HT1080 (cell line): ENCODE results near the gene SH3TC1. TPM values are rescaled to one million over a fixed set of nuclear protein-coding genes. Genes with fewer than 3 reads are reported as not detected.

ENCODE experiments used
- DNase-seq: peaks from one replicate; pipeline ENCODE4 v3.0.0-alpha.2; 2015; ENCODE audit warnings: low read depth
- total RNA-seq: library from RNA; depleted of rRNA; stranded (reverse); fragments of >200 nt; shearing (Covaris generic); gene quantifications from 2 replicates; pipeline ENCODE4 v1.2.3, GENCODE V29; 2014

Gene SH3TC1
- total RNA-seq, 1 experiment from 2014 or later = 3.6 TPM

DNA sequence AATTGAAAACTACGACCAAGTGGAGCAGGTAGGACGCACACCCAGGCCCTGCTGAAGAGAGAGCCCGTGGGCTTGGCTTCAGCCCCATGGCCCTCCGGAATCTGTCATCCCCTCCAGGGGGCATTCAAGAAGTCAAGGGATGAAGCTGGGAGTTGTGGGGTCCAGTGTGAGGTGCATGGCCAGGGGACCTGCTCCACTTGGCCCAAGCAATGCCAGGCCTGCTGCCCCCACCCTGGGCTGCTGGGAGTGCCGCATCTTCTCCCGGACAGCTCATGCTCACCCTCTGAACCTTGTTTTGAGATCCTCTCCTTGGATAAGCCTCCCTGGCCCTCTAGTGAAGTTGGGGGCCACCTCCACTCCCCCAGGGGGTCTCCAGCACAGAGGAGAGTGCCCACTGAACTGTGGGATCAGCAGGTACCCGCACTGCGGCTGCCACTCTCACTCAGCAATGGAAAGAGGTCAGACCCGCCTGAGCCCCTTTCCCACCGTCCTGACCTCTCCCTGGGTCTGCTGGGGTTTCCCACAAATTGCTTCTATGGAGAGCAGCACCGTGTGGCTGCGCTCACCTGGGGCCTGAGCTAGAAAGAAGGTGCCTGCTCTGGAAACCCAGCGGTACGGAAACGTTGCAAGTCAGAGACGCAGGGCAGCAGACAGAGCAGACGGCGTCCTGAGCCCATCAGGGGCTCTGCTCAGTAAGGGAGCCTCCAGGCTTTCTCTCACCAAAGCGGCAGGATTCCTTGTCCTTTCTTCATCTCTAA is 35.5 kb upstream of the SH3TC1 start:
- no peak for DNase-seq

DNA sequence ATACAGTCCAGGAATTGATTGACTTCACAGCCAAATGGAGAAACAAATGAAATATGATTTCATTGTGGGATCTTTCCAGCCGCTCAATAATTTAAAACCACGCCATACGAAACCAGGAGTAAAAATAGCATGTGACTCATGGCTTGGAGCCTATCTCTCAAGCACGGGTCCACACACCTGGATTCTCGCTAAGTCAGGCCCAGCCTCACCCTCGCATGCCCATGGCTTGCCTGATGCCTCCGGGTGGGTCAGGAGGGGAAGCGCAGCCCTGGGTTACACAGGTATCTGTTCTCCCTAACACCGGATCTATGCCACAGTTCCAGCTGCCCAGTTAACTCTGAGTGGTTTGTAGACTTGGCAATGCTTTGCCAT is 34.9 kb upstream of the SH3TC1 start:
- DNase-seq = no peak

DNA sequence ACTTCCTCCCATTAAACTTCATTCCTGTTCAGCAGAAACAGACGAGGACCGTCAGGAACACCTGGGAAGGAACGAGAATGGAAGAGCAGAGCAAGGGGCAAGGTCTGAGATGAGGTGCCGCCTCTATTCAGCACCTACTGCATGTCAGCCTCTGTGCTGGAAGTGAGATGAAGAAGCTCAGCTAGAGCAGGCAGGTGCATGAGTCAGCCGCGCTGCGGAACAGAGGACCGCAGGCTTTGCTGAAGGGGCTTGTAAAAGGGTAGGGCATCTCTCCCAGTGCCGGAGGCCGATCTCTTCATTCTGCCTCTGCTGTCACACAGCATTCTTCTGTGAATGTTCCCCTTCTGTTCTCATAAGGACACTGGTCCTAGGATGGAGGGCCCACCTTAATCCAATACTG is 34.4 kb upstream of the SH3TC1 start:
- no peak for DNase-seq

DNA sequence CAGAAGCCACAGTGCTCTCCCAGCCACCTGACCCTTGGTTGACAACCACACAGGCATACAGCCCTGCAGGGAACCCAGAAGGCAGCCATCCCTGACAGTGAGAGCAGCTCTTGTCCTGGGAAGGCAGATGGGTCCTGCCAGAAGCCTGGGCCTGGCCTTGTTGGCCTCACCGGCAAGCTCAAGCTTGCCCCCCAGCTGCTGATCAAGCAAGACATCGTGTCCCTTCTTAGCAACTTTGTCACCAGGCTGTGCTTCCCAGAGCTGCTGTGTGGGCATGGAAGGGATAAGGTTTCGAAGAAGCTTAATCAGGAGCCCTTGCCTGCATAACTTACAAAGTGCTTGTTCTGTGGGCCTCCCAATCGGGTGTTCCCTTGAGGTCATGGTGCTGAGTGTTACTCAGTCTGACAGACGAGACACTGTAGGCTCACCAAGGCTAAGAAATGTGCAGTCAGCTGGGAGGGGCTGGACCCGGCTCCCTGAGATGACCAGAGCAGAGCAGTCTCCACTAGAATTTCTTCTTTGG is 33.7 kb upstream of the SH3TC1 start:
- no peak for DNase-seq

DNA sequence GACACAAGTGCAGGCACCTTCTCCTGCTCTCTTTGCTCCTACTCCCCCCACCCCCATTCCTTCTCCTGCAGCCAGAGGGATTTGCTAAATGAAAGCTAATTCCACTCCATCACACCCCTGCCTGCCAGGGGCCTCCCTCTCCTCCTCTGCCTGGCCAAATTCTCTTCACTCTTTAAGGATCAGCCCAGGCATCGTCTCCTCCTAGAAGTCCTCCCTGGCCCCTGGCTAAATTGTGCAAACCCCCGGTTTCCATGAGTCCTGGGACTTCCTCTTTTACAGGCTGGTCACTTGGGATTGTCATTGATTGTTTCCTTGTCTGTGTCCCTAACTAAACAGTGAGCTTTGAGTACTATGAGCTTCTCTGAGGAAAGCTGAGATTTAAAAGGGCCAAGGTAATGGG is 31.8 kb upstream of the SH3TC1 start:
- no peak for DNase-seq

DNA sequence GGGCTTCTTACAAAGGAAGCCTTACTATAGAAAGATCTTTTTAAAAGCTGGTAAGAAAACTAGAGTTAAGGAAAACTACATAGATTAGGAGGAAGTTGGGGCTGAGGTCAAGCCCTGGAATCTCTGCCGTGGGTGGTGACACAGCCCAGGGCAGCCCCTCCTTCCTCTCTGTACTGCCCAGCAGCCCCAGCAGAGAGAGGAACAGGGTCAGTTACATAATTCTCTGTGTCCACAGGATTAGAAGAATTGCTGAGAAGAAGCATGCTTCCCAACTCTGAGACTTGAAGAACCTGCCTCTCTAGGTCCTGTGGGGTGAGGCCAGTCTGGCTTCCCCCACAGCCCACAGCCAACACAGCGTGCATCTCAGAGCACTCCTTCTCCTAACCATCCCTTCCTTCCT is 31.3 kb upstream of the SH3TC1 start:
- DNase-seq = no peak

DNA sequence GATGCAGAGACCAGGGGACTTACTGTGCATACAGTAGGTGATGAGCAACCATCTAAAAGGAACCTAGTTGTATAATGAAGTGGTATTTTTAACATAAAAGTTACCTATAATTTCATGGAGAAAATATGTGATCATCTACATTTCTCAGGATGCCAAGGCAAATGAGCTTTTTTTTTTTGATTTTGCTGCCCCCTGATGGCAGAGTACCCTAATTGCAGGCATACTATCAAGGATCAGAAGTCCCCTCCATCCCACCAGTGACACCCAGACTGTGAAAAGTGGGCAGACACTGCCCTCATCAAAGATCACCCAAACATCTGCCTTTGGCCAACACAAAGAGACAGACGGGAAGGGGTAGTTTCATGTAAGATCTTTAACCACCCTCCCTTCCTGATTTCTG is 30.9 kb upstream of the SH3TC1 start:
- DNase-seq = no peak

DNA sequence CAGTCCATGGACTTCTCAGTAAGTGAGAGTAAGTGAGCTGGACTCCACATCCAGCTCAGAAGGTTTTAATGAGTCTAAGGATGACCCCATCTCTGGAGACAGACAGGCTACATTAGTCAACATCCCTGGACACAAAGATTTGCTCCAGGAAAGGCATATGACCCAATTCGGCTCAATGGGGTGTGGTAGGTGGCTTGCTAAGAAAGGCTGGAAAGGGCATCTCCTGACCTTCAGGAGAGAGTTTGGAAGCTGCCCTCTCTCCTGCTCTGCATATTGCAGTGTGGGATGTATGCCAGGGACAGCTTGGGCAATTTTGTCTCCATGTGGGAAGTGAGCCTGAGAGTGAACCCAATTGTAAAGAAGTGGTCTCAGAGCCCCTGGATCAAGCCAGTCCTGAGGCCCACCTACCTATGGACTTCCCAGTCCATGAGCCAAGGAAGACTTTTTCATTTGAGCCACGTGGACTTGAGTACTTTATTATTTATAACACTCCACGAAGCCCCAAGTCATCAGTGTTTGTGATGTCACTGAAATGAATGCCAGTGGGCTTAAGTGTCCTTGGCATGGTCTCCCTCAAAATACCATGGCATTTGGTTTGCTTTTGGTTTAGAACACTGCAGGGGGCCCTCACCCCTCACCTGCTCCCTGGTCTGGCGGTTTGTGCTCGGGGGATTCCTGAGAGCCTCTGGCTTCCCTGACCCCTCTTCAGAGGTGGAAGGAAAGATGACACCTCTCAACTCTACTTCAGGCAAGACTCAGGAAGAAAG is 30.1 kb upstream of the SH3TC1 start:
- DNase-seq = no peak

DNA sequence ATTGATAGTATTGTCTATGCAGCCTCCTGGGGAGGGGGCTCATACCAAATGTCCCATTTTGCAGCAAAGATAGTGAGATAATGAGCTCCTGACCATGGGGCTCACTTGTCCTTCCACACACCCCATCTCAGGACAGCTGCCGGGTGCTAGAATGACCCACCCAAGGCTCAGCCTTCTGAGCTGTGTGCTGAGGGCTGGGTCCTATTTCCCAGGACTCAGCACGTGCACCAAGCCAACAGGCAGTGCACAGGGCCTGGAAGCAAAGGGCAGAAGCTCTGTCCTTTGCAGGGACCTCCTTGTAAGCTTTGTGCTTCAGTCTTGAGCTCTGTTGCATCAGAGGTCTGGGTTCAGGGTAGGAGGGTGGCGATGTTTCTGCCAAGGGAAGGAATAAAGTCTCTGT is 29.3 kb upstream of the SH3TC1 start:
- DNase-seq = no peak

DNA sequence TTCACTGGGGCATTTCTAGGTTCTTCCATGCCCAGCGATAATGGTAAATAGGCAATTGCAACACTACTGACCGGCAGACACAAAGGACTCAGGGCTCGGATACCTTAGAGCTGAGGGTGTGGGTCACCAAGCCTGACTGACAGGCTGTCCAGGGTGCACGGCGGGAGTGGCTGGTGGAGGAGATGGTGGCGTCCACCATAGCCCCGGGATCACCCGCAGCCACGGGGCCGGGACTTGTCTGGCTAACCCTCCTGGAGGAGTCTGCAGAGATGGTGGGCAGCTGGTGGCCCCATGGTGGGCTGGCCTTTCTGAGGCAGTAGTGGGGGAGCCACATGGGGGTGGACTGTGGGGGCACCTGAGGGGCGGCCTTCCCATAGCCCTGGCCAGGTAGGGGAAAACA is 28.7 kb upstream of the SH3TC1 start:
- no peak for DNase-seq

DNA sequence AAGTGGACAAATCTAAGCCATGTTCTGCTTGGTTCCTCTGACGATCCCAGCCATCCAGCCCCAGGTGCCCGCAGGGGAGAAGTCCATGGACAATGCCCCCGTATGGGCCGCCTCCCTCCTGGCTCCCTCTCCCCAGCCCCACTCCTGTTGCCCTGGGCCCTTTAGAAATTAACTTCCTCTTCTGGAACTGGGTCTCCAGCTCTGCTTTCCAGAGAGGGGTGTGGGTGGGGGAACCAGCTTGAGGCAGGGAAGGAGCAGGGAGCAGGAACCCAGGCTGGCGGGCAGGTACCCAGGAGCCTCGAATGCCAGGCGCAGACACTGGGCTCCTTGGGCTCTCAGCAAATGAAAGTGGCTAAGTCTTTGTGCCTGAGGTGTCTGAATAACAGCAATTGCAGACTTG is 27.8 kb upstream of the SH3TC1 start:
- DNase-seq = no peak

DNA sequence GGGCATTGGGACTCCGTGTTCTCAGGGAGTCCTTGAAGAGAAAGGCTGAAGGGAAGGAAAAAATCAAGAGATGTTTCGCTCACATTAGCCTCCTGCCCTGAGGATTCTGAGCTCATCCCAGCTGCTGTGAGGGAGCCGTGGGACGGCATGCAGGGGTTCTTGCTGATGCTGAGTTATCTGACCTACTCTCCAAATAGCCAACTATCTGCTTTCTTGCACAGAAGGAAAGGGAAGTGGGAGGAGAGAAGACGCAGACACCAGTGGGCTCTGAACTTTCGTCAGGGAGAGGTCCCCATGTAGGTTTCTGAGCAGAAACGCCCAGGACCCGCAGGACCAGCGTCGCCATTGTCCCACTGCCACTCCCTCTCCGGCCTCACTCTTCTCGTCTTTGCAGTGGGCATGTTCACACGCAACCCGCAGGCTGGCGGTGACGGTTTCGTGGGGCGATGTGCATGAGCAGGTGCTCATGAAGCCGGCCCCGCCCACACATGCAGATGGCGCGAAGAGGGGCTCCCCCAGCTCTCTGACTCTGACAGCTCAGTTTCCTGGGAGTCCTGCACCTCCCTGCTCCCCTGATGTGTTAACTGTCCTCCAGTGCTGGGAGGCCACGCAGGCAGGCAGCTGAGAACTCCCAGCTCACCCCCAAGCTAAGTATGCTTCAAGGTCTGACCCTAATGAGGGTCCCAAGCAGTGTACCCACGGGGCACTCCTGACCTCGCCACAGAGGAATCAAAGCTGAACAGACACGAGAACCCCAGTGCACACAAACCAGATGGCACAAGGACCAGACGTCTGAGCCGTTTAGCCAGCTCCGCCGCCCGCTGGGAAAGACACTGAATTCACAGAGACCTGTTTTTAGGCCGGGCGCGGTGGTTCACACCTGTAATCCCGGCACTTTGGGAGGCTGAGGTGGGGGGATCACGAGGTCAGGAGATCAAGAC is 26.8 kb upstream of the SH3TC1 start:
- DNase-seq = no peak

DNA sequence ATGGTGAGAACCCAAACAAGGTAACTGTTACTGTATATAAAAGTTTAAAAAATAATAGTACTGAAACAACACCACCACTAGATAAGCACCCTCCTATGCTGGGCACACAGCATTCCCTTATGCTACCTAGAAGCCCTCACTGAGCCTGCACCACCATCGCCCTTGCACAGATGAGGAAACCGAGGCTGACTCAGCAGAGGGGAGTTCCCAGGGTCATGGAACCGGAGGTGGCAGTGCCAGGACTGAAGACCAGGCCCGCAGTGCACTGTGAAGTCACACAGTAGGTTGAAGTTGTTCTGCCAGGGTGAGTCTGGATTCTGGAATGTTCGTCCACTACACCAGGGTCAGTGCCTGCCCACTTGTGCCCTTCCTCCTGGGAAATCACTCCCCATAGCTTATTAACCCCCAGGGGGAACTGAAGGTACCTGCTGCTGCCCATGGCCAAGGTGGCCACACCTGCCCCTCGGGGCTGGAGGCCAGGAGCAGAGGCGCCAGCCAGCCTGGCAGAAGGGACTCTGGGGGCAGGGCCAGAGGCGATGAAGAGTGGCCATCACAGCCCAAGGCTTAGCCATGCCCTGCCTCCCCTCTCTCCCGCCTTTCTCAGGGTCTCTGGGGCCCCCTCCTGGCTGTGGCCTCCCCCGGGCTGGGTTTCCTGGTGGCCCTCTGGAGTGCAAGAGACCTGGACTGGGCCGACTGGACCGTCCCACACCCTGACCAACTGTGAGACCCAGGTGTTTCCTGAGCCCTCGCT is 25.4 kb upstream of the SH3TC1 start:
- no peak for DNase-seq

DNA sequence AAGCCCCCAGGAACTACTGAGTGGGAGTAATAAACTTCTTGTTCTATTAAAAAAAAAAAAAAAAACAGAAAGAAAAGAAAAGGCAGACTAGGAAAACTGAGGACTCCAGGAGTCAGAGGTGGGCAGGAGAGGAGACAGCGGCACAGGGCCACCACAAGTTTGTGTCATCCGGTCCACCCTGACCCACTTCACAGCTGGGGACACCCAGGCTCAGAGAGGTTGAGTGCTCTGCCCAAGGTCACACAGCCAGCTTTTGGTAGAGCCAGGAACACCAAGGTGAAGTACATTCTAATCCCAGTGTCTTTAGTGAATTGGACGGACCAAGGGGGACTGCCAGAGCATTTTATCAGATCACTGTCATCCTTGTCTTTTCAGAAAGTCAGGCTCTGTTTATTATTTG is 24.1 kb upstream of the SH3TC1 start:
- DNase-seq = no peak

DNA sequence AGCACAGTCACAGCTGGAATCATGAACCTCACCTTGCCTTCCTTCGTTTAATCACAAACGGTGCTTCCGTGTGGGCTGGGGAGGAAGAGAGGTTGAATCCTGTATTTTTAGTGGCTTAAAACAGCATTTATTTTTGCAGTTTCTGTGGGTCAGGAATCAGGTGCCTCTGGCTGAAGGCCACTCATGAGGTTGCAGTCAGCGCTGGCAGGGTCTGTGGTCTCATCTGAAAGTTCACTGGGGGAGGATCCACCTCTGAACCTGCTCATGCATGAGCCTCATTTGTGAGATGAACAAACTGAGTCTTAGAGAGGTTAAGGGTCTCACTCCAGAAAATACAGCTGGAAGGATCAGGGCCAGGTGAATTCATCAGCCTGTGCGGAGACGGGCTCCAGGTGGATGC is 23.4 kb upstream of the SH3TC1 start:
- no peak for DNase-seq

DNA sequence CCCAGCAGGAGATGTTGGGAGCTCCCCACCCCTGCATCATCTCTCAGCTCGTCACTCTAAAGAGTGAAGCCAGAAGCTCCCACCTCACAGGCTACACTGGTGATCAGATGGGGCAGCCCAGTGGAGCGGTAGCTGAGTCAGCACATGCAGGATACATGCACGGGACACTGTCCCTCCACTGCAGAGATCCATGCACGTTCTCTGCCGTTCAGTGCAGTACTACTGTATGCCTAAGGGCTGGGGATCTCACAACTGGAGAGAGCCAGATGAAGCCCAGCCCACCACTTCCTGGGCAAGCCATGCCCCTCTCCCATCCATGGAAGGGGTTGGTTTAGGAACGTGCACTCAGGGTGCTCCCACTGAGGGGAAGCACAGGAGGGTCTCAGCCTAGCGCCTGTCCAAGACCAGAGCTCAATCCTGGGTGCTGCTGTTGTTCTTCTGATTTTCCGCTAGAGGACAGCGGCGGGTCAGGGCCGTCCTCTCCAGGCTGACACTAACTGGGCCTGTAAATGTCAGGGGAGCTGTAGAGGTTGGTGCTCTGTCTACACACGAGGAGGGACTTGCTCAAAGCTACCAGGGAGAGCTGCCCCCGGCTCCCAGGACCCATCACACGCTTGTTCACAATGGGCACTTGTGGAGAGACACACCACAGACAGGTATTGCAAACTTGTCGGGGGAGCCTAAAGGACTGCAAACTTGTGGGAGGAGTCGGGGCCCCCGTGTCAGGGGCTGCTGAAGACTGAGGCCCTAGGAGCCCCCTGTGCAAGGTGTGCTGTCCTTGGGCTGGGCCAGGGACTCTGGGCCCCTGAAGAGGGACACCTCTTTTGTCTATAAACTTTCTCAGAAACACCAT is 22.3 kb upstream of the SH3TC1 start:
- peak; percentile 46 for DNase-seq

DNA sequence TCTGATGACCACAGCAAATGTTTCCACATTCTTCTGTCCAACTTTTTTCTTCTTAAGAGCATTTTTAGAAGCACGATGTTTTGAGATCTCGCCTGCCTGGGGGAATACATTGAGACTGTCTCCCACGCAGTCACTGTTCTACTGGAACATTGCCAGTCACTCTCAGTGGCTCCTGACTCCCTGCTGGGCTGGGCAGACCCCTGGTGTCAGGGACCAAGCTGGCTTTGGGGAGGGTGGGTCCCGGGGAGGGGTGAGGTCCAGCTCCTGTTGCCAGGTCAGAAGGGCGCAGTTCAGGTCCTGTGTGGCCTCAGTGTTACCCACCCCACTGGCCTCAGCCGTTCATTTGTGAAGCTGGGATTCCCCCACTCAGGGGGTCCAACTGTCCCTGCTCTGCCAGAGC is 21.5 kb upstream of the SH3TC1 start:
- DNase-seq = no peak

DNA sequence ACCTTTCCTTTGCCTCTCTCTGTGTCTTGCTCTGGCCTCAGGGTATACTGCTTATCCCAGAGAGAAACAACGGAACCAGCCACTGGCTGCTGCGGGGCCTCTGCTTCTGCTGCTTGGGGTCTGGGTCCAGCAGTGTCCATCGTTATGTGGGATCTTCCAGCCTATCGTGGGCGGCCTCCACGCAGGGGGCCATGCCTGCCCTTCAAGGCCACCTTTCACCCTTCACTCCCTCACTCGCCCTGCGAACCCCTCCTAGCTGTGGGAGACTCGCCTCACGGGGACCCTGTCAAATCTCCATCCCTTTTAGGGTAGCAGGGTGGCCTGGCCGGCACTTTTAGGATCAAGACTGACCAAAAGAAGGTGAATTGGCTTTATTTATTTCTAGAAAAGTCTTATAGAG is 21.1 kb upstream of the SH3TC1 start:
- DNase-seq = no peak

DNA sequence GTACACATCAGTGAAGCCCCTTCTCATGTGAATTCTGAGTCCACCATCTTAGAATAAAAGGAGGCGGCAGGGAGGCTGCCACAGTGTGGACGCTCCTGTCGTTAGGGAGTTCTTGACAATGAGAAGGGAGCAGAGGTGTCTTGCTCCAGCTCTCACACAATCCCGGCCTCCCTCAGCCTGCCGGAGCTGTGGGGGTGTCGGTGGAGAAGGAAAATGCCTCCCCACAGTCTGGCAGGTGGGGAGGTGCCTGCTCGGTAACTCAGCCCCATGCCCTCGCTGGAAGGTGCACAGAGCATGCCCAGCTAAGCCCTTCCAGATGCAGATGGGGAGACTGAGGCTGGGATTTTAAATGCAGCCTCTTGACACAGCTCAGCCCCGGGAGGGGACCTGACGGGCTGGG is 20.0 kb upstream of the SH3TC1 start:
- DNase-seq = no peak

DNA sequence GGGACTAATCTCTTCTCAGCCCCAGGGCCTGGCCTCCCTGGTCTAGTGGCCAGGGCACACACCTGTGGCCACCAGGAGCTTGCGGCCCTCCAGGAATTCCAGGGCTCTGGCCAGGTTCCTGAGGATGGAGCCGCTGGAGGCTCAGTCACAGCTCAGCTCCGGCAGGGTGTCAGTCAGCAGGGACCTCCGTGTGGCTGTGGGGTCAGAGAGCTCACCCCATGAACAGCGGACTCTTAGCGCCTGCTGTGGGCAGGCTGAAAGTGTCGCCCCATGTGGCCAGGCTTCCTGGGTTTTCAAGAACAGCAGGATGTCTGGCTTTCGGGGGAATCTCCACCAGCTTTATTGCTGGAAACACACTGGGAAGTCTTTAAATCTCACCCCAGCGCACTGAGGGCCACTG is 19.3 kb upstream of the SH3TC1 start:
- DNase-seq = no peak
